WTC11 (cell line): Measurements from ENCODE around the gene TUBB2B.

Source experiments
- ATF2 ChIP-seq: sonication (generic); formaldehyde crosslinking; IDR thresholded peaks from 2 replicates; pipeline ENCODE4 v1.8.1; 2022; ENCODE audit warnings: low read depth, missing genetic modification reagents, borderline replicate concordance
- CTCF ChIP-seq: fragments of 200-600 bp; IDR thresholded peaks from 2 replicates; pipeline ENCODE4 v1.8.0; 2022; ENCODE audit warnings: antibody characterized with exemption
- E2F4 ChIP-seq: sonication (generic); formaldehyde crosslinking; IDR thresholded peaks from 2 replicates; pipeline ENCODE4 v1.8.1; 2022; ENCODE audit warnings: low read depth, mild to moderate bottlenecking, moderate library complexity, missing genetic modification reagents, borderline replicate concordance
- MAX ChIP-seq: sonication (generic); formaldehyde crosslinking; IDR thresholded peaks from 2 replicates; pipeline ENCODE4 v1.8.0; 2022; ENCODE audit warnings: mild to moderate bottlenecking, missing genetic modification reagents
- SMAD4 ChIP-seq: sonication (generic); formaldehyde crosslinking; IDR thresholded peaks from 2 replicates; pipeline ENCODE4 v1.8.0; 2022; ENCODE audit warnings: mild to moderate bottlenecking, missing genetic modification reagents
- TP53 ChIP-seq: sonication (generic); formaldehyde crosslinking; IDR thresholded peaks from 2 replicates; pipeline ENCODE4 v1.8.1; 2023; ENCODE audit warnings: mild to moderate bottlenecking, missing genetic modification reagents
- ZMAT4 ChIP-seq: fragments of 250-450 bp; sonication (Bioruptor Pico); IDR thresholded peaks from 2 replicates; pipeline ENCODE4 v1.9.0; 2021; ENCODE audit warnings: mild to moderate bottlenecking
- ZNF317 ChIP-seq: sonication (generic); formaldehyde crosslinking; IDR thresholded peaks from 2 replicates; pipeline ENCODE4 v1.8.1; 2023; ENCODE audit warnings: low read depth, mild to moderate bottlenecking, moderate library complexity, missing genetic modification reagents, borderline replicate concordance
- ZSCAN18 ChIP-seq: fragments of 250-450 bp; sonication (Bioruptor Pico); IDR thresholded peaks from 2 replicates; pipeline ENCODE4 v2.1.2; 2022; ENCODE audit warnings: mild to moderate bottlenecking, moderate library complexity

GRCh38 chr6:3249821-3250220 lies 22.4 kb upstream of the TUBB2B start:
- no peak for TF ChIP-seq CTCF
- no peak for TF ChIP-seq TP53 (CRISPR knock-in tag)
- no peak for TF ChIP-seq ATF2 (CRISPR knock-in tag)
- TF ChIP-seq SMAD4 (CRISPR knock-in tag) = no peak
- no peak for TF ChIP-seq ZSCAN18
- TF ChIP-seq ZNF317 (CRISPR knock-in tag) = no peak
- no peak for TF ChIP-seq E2F4 (CRISPR knock-in tag)
- TF ChIP-seq MAX (CRISPR knock-in tag) = no peak
- TF ChIP-seq ZMAT4 (CRISPR knock-in tag) = no peak
